GM12878 (cell line): ENCODE data around the gene PAGE3.

Experiments
- ATF2 ChIP-seq: IDR thresholded peaks from 2 replicates; pipeline ENCODE4 v1.6.1; 2012; ENCODE audit warnings: low read length, inconsistent platforms
- EP300 ChIP-seq, 2 experiments: fragments of 150-350 bp in 1 of 2; IDR thresholded peaks; 2 replicates each; pipeline ENCODE4 v1.6.1; 2011 to 2012; ENCODE audit warnings: low read depth in 2 of 2, low read length in 2 of 2, borderline replicate concordance in 1 of 2, improper control_type of control experiment in 1 of 2, inconsistent platforms in 1 of 2; ENCODE audit not compliant: control insufficient read depth in 1 of 2
- FOXM1 ChIP-seq: IDR thresholded peaks from 2 replicates; pipeline ENCODE4 v1.6.1; 2012; ENCODE audit warnings: low read depth, mild to moderate bottlenecking, inconsistent platforms, low read length, moderate library complexity
- NBN ChIP-seq: fragments of 450-650 bp; IDR thresholded peaks from 2 replicates; pipeline ENCODE4 v1.6.1; 2016
- POLR2AphosphoS5 ChIP-seq: IDR thresholded peaks from 2 replicates; pipeline ENCODE4 v1.6.1; 2011; ENCODE audit warnings: mild to moderate bottlenecking, low read length, inconsistent platforms
- TCF7 ChIP-seq: IDR thresholded peaks from 2 replicates; pipeline ENCODE4 v1.6.1; 2014; ENCODE audit warnings: antibody characterized with exemption, borderline replicate concordance
- ZBTB33 ChIP-seq: fragments of 450-650 bp; IDR thresholded peaks from 2 replicates; pipeline ENCODE4 v1.6.1; 2017; ENCODE audit warnings: mild to moderate bottlenecking
- ZNF274 ChIP-seq: IDR thresholded peaks from one replicate; pipeline ENCODE4 v1.8.0; 2011; ENCODE audit not compliant: insufficient read length, insufficient read depth
- TF ChIP-seq, protein P1 (sequence below): IDR thresholded peaks from 2 replicates; pipeline ENCODE4 v1.6.1; 2012; ENCODE audit warnings: mild to moderate bottlenecking, low read depth, low read length
- TF ChIP-seq, protein P2 (sequence below), 3 experiments: IDR thresholded peaks in 2 of 3; conservative IDR thresholded peaks in 1 of 3; 2 replicates each; pipeline ENCODE4 v1.5.1; 2011; ENCODE audit warnings: low read depth in 3 of 3, low read length in 3 of 3, mild to moderate bottlenecking in 3 of 3, control low read depth in 2 of 3, moderate library complexity in 2 of 3, inconsistent platforms in 1 of 3, mixed read lengths in 1 of 3; ENCODE audit not compliant: control insufficient read depth in 2 of 3, insufficient read depth in 1 of 3; ENCODE audit errors: extremely low read depth in 1 of 3
- TF ChIP-seq, protein P3 (sequence below): fragments of 450-650 bp; IDR thresholded peaks from 2 replicates; pipeline ENCODE4 v1.6.1; 2017; ENCODE audit warnings: mild to moderate bottlenecking, moderate library complexity

DNA sequence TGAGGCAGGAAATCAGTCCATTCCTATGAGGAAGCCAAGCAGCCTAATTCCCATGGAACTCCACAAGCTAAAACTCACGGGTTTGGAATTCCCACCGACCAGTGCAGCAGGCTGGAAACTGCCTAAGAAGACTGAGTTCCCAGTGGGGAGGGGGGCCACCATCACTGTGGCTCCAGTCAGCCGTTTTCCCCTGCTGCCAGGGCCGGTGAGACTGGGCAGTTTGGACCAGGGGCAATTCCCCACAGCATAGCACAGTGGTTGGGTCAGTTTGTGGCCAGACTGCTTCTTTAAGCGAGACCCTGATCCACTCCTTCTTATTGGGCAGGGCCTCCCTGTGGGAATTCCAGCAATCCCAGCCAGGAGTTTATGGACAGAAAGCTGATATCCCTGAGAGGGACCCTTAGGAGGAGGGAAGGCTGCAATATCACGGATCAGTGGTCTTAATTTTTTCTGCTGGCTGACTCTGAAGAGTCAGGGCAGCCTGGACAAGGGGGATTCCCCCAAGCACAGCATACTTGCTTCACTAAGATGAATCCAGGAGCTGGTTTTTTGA is 23.9 kb downstream of the PAGE3 start:
- TF ChIP-seq POLR2AphosphoS5 = no peak
- no peak for TF ChIP-seq ZBTB33
- TF ChIP-seq, protein P1, sequence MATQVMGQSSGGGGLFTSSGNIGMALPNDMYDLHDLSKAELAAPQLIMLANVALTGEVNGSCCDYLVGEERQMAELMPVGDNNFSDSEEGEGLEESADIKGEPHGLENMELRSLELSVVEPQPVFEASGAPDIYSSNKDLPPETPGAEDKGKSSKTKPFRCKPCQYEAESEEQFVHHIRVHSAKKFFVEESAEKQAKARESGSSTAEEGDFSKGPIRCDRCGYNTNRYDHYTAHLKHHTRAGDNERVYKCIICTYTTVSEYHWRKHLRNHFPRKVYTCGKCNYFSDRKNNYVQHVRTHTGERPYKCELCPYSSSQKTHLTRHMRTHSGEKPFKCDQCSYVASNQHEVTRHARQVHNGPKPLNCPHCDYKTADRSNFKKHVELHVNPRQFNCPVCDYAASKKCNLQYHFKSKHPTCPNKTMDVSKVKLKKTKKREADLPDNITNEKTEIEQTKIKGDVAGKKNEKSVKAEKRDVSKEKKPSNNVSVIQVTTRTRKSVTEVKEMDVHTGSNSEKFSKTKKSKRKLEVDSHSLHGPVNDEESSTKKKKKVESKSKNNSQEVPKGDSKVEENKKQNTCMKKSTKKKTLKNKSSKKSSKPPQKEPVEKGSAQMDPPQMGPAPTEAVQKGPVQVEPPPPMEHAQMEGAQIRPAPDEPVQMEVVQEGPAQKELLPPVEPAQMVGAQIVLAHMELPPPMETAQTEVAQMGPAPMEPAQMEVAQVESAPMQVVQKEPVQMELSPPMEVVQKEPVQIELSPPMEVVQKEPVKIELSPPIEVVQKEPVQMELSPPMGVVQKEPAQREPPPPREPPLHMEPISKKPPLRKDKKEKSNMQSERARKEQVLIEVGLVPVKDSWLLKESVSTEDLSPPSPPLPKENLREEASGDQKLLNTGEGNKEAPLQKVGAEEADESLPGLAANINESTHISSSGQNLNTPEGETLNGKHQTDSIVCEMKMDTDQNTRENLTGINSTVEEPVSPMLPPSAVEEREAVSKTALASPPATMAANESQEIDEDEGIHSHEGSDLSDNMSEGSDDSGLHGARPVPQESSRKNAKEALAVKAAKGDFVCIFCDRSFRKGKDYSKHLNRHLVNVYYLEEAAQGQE = no peak
- TF ChIP-seq, protein P2, sequence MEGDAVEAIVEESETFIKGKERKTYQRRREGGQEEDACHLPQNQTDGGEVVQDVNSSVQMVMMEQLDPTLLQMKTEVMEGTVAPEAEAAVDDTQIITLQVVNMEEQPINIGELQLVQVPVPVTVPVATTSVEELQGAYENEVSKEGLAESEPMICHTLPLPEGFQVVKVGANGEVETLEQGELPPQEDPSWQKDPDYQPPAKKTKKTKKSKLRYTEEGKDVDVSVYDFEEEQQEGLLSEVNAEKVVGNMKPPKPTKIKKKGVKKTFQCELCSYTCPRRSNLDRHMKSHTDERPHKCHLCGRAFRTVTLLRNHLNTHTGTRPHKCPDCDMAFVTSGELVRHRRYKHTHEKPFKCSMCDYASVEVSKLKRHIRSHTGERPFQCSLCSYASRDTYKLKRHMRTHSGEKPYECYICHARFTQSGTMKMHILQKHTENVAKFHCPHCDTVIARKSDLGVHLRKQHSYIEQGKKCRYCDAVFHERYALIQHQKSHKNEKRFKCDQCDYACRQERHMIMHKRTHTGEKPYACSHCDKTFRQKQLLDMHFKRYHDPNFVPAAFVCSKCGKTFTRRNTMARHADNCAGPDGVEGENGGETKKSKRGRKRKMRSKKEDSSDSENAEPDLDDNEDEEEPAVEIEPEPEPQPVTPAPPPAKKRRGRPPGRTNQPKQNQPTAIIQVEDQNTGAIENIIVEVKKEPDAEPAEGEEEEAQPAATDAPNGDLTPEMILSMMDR (IDR thresholded peaks at IDR 0.05 in 2 of 3, conservative IDR thresholded peaks at IDR 0.05 in 1 of 3; ENCODE audit: control insufficient read depth in 2 of 3, extremely low read depth in 1 of 3, insufficient read depth in 1 of 3, low read depth in 3 of 3, low read length in 3 of 3) = no peak
- TF ChIP-seq ZNF274 = no peak
- TF ChIP-seq, protein P3, sequence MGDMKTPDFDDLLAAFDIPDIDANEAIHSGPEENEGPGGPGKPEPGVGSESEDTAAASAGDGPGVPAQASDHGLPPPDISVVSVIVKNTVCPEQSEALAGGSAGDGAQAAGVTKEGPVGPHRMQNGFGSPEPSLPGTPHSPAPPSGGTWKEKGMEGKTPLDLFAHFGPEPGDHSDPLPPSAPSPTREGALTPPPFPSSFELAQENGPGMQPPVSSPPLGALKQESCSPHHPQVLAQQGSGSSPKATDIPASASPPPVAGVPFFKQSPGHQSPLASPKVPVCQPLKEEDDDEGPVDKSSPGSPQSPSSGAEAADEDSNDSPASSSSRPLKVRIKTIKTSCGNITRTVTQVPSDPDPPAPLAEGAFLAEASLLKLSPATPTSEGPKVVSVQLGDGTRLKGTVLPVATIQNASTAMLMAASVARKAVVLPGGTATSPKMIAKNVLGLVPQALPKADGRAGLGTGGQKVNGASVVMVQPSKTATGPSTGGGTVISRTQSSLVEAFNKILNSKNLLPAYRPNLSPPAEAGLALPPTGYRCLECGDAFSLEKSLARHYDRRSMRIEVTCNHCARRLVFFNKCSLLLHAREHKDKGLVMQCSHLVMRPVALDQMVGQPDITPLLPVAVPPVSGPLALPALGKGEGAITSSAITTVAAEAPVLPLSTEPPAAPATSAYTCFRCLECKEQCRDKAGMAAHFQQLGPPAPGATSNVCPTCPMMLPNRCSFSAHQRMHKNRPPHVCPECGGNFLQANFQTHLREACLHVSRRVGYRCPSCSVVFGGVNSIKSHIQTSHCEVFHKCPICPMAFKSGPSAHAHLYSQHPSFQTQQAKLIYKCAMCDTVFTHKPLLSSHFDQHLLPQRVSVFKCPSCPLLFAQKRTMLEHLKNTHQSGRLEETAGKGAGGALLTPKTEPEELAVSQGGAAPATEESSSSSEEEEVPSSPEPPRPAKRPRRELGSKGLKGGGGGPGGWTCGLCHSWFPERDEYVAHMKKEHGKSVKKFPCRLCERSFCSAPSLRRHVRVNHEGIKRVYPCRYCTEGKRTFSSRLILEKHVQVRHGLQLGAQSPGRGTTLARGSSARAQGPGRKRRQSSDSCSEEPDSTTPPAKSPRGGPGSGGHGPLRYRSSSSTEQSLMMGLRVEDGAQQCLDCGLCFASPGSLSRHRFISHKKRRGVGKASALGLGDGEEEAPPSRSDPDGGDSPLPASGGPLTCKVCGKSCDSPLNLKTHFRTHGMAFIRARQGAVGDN = no peak
- TF ChIP-seq EP300 (IDR thresholded peaks at IDR 0.05; ENCODE audit: borderline replicate concordance in 1 of 2, control insufficient read depth in 1 of 2, low read depth in 2 of 2, low read length in 2 of 2) = no peak
- TF ChIP-seq TCF7 = no peak
- no peak for TF ChIP-seq NBN
- TF ChIP-seq ATF2 = no peak
- TF ChIP-seq FOXM1 = no peak
